Fibroblast of lung (primary cell): ENCODE results near the gene CCDC57.

Experiments used
- CTCF ChIP-seq, 2 donors: IDR thresholded peaks in 1 of 2; conservative IDR thresholded peaks in 1 of 2; 1 replicate in 1 of 2; 2 replicates in 1 of 2; pipeline ENCODE4 v1.5.1; 2011 to 2012; ENCODE audit warnings: low read length in 2 of 2, control low read depth in 1 of 2, inconsistent platforms in 1 of 2, low read depth in 1 of 2, mild to moderate bottlenecking in 1 of 2
- EZH2 ChIP-seq: IDR thresholded peaks from 2 replicates; pipeline ENCODE4 v1.5.1; 2012; ENCODE audit warnings: low read length, control low read depth, mild to moderate bottlenecking; ENCODE audit errors: missing control alignments

- TF ChIP-seq CTCF (conservative IDR thresholded peaks at IDR 0.05 in 1 of 2, IDR thresholded peaks at IDR 0.05 in 1 of 2; ENCODE audit: low read depth in 1 of 2, low read length in 2 of 2): no peak
- TF ChIP-seq EZH2: no peak
These were observed 120.0 kb downstream of the CCDC57 start for GRCh38 chr17:82092628-82092994.
